HEK293 (cell line): Measurements from ENCODE around the gene KLHL6.
"Not testable (repeated sequence)": the region's sequence is repeated elsewhere in the genome, so short reads cannot be mapped to it uniquely, and the experiment has no call there.

Experiments
- CTCF ChIA-PET: fragments of 350-600 bp; formaldehyde crosslinking; extraction: SDS; loops from one replicate; lab custom pipeline; 2021; ENCODE audit warnings: antibody characterized with exemption; lab: Yijun Ruan, JAX
- POLR2A ChIA-PET: fragments of 300-600 bp; formaldehyde crosslinking; extraction: SDS; loops from one replicate; lab custom pipeline; 2020; ENCODE audit warnings: antibody characterized with exemption, inconsistent platforms; lab: Yijun Ruan, JAX
- H3K27ac ChIP-seq: fragments of 200-500 bp; sonication (Bioruptor generic); 2 replicates; pipeline ENCODE4 v1.5.1; 2014; ENCODE audit warnings: low read depth, low read length, control low read depth, inconsistent platforms; ENCODE audit errors: extremely low read depth
- H3K36me3 ChIP-seq, 2 experiments: fragments of 200-500 bp in 1 of 2; sonication (Bioruptor generic) in 1 of 2; 1 replicate in 1 of 2; 2 replicates in 1 of 2; pipeline ENCODE4 v1.5.1; 2014 to 2017; ENCODE audit warnings: inconsistent platforms in 2 of 2, low read length in 2 of 2; ENCODE audit not compliant: control insufficient read depth in 2 of 2, insufficient read depth in 1 of 2
- H3K4me1 ChIP-seq: fragments of 200-500 bp; sonication (Bioruptor generic); 2 replicates; pipeline ENCODE4 v1.5.1; 2014; ENCODE audit warnings: mild to moderate bottlenecking, low read length, inconsistent platforms; ENCODE audit not compliant: control insufficient read depth, insufficient read depth
- H3K4me3 ChIP-seq: 2 replicates; pipeline ENCODE4 v1.5.1; 2011; ENCODE audit warnings: low read depth, mild to moderate bottlenecking, control low read depth, low read length, moderate library complexity
- H3K9me3 ChIP-seq: fragments of 200-500 bp; sonication (Bioruptor generic); 2 replicates; pipeline ENCODE4 v1.5.1; 2014; ENCODE audit warnings: low read depth, low read length, inconsistent platforms; ENCODE audit not compliant: control insufficient read depth, insufficient read depth
- GFI1B ChIP-seq: fragments of 450-650 bp; formaldehyde crosslinking; IDR thresholded peaks from 2 replicates; pipeline ENCODE4 v1.5.1; 2016; ENCODE audit warnings: missing biosample characterization, missing genetic modification characterization
- GLIS2 ChIP-seq: fragments of 450-650 bp; formaldehyde crosslinking; IDR thresholded peaks from 2 replicates; pipeline ENCODE4 v1.5.1; 2016; ENCODE audit warnings: missing biosample characterization, missing genetic modification characterization
- KLF8 ChIP-seq: fragments of 450-650 bp; formaldehyde crosslinking; IDR thresholded peaks from 2 replicates; pipeline ENCODE4 v1.5.1; 2016; ENCODE audit warnings: missing biosample characterization, missing genetic modification characterization
- KLF9 ChIP-seq: fragments of 450-650 bp; formaldehyde crosslinking; IDR thresholded peaks from 2 replicates; pipeline ENCODE4 v1.5.1; 2016; ENCODE audit warnings: missing biosample characterization, missing genetic modification characterization, low read depth
- MZF1 ChIP-seq: fragments of 450-650 bp; formaldehyde crosslinking; IDR thresholded peaks from 2 replicates; pipeline ENCODE4 v1.5.1; 2017; ENCODE audit warnings: missing biosample characterization, missing genetic modification characterization, borderline replicate concordance
- PATZ1 ChIP-seq: fragments of 450-650 bp; formaldehyde crosslinking; IDR thresholded peaks from 2 replicates; pipeline ENCODE4 v1.5.1; 2016; ENCODE audit warnings: missing biosample characterization, missing genetic modification characterization
- SCRT2 ChIP-seq: fragments of 450-650 bp; formaldehyde crosslinking; IDR thresholded peaks from 2 replicates; pipeline ENCODE4 v1.5.1; 2016; ENCODE audit warnings: missing biosample characterization, missing genetic modification characterization
- TSHZ1 ChIP-seq: fragments of 450-650 bp; formaldehyde crosslinking; IDR thresholded peaks from 2 replicates; pipeline ENCODE4 v1.5.1; 2016; ENCODE audit warnings: missing biosample characterization, missing genetic modification characterization, borderline replicate concordance
- ZFP41 ChIP-seq: fragments of 450-650 bp; formaldehyde crosslinking; IDR thresholded peaks from 2 replicates; pipeline ENCODE4 v1.5.1; 2016; ENCODE audit warnings: missing biosample characterization, missing genetic modification characterization, borderline replicate concordance
- ZNF121 ChIP-seq: fragments of 450-650 bp; formaldehyde crosslinking; IDR thresholded peaks from 2 replicates; pipeline ENCODE4 v1.5.1; 2016; ENCODE audit warnings: missing biosample characterization, missing genetic modification characterization
- ZNF148 ChIP-seq: fragments of 450-650 bp; formaldehyde crosslinking; IDR thresholded peaks from 2 replicates; pipeline ENCODE4 v1.5.0; 2017; ENCODE audit warnings: missing biosample characterization, missing genetic modification characterization, borderline replicate concordance
- ZNF202 ChIP-seq: fragments of 450-650 bp; formaldehyde crosslinking; IDR thresholded peaks from 2 replicates; pipeline ENCODE4 v1.5.1; 2016; ENCODE audit warnings: missing biosample characterization, missing genetic modification characterization, borderline replicate concordance
- ZNF239 ChIP-seq: fragments of 450-650 bp; formaldehyde crosslinking; IDR thresholded peaks from 2 replicates; pipeline ENCODE4 v1.5.1; 2016; ENCODE audit warnings: missing biosample characterization, missing genetic modification characterization
- ZNF394 ChIP-seq: fragments of 450-650 bp; formaldehyde crosslinking; IDR thresholded peaks from 2 replicates; pipeline ENCODE4 v1.5.1; 2016; ENCODE audit warnings: missing biosample characterization, missing genetic modification characterization, mild to moderate bottlenecking, moderate library complexity, borderline replicate concordance
- ZNF423 ChIP-seq: fragments of 450-650 bp; formaldehyde crosslinking; IDR thresholded peaks from 2 replicates; pipeline ENCODE4 v1.5.1; 2016; ENCODE audit warnings: missing biosample characterization, missing genetic modification characterization
- ZNF510 ChIP-seq: fragments of 450-650 bp; formaldehyde crosslinking; IDR thresholded peaks from 2 replicates; pipeline ENCODE4 v1.5.1; 2018; ENCODE audit warnings: mild to moderate bottlenecking, missing genetic modification characterization, missing biosample characterization; ENCODE audit not compliant: insufficient replicate concordance
- ZNF670 ChIP-seq: fragments of 450-650 bp; formaldehyde crosslinking; IDR thresholded peaks from 2 replicates; pipeline ENCODE4 v1.5.1; 2016; ENCODE audit warnings: missing biosample characterization, missing genetic modification characterization, low read depth
- ZNF791 ChIP-seq: fragments of 450-650 bp; formaldehyde crosslinking; IDR thresholded peaks from 2 replicates; pipeline ENCODE4 v1.5.1; 2016; ENCODE audit warnings: missing biosample characterization, missing genetic modification characterization
- ZNF843 ChIP-seq: fragments of 450-650 bp; formaldehyde crosslinking; IDR thresholded peaks from 2 replicates; pipeline ENCODE4 v1.5.1; 2016; ENCODE audit warnings: missing biosample characterization, missing genetic modification characterization
- TF ChIP-seq, protein P1 (sequence below): fragments of 450-650 bp; formaldehyde crosslinking; IDR thresholded peaks from 2 replicates; pipeline ENCODE4; 2016; ENCODE audit warnings: missing biosample characterization, missing genetic modification characterization

KLHL6 gene

GRCh38 chr3:183572935-183573334 is 17.4 kb upstream of the KLHL6 start:
- Histone ChIP-seq H3K4me3 (no peak overlapping the region), H3K9me3 (no peaks in the 10 kb centered on the region), H3K36me3 (no peaks in the 10 kb centered on the region), H3K4me1 (no peaks in the 10 kb centered on the region), H3K27ac (no peak overlapping the region)
- ChIA-PET CTCF (no interaction called here), POLR2A (no interaction called here)
- TF ChIP-seq ZNF510 (tag by site-specific recombination), result no peak
- TF ChIP-seq, protein P1, sequence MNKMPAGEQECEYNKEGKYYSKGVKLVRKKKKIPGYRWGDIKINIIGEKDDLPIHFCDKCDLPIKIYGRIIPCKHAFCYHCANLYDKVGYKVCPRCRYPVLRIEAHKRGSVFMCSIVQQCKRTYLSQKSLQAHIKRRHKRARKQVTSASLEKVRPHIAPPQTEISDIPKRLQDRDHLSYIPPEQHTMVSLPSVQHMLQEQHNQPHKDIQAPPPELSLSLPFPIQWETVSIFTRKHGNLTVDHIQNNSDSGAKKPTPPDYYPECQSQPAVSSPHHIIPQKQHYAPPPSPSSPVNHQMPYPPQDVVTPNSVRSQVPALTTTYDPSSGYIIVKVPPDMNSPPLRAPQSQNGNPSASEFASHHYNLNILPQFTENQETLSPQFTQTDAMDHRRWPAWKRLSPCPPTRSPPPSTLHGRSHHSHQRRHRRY, result no peak
- TF ChIP-seq ZFP41, result no peak
- no peak for TF ChIP-seq KLF8
- TF ChIP-seq ZNF202 (tag by site-specific recombination), result no peak
- no peak for TF ChIP-seq MZF1 (tag by site-specific recombination)

- H3K4me1 ChIP-seq, H3K27ac ChIP-seq, H3K9me3 ChIP-seq, POLR2A ChIA-PET, H3K36me3 ChIP-seq, CTCF ChIA-PET, H3K4me3 ChIP-seq: not testable (repeated sequence)
These were observed 14.7 kb upstream of the KLHL6 start for GRCh38 chr3:183570191-183570590.

DNA sequence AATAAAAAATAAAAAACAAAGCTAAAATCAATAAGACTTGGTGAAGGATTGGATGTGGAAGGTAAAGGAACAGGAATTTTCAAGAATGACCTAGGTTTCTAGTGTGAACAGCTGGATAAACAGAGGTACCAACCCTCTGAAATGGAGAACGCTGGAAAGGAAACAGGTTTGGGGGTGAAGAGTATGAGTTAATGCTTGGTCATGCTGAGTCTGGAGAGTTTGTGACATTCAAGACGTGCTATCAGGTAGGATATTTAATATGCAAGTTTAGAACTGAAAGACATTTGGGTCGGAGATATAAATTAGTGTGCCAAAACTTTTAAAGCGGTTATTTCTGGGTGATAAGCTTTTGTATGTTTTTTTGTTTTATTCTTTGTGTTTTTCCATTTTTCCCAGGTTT is 11.4 kb upstream of the KLHL6 start:
- H3K9me3 ChIP-seq, result no peaks in the 10 kb centered on the region
- TF ChIP-seq ZNF121, result 0 out of 2 replicates have a peak, but pooled peaks have one; percentile 2
- TF ChIP-seq GFI1B (tag by site-specific recombination), result no peak
- no peak overlapping the region for H3K27ac ChIP-seq
- H3K36me3 ChIP-seq, result no peaks in the 10 kb centered on the region
- CTCF ChIA-PET, result no interaction called here
- H3K4me3 ChIP-seq, result no peak overlapping the region
- POLR2A ChIA-PET, result interaction anchor here (0.5 kb wide), 1 partner anchor 131 kb away, joined by 3 read pairs; the partner anchor contains the start of gene YEATS2
- H3K4me1 ChIP-seq, result no peaks in the 10 kb centered on the region

DNA sequence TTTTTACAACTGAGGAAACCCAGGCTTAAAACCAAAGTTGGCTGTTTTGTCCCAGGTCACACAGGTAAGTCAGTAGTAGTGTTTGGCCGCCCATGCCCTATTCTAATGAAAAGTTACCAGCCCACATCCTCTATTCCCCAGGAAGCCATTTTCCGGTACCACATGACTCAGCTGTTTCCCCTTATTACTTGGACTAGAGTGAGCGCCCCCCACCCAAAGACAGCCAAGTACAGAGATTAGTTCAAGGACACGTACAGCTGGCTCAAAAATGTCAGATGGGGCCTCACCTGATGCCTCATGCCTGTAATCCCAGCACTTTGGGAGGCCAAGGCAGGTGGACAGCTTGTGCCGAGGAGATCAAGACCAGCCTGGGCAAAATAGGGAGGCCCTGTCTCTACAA is 8.5 kb upstream of the KLHL6 start:
- CTCF ChIA-PET, result no interaction called here
- H3K4me3 ChIP-seq, result no peak overlapping the region
- H3K27ac ChIP-seq, result no peak overlapping the region
- H3K4me1 ChIP-seq, result no peaks in the 10 kb centered on the region
- POLR2A ChIA-PET, result no interaction called here
- no peaks in the 10 kb centered on the region for H3K36me3 ChIP-seq
- no peaks in the 10 kb centered on the region for H3K9me3 ChIP-seq
- TF ChIP-seq ZNF148 (tag by site-specific recombination) (no peak), SCRT2 (tag by site-specific recombination) (no peak), ZNF670 (tag by site-specific recombination) (no peak), PATZ1 (no peak), ZNF423 (tag by site-specific recombination) (no peak), ZNF394 (tag by site-specific recombination) (no peak), ZNF791 (tag by site-specific recombination) (no peak), KLF9 (tag by site-specific recombination) (no peak), TSHZ1 (tag by site-specific recombination) (no peak), ZNF239 (no peak), GLIS2 (no peak), ZNF843 (tag by site-specific recombination) (no peak)
